MM.1S (cell line): ENCODE results near the gene OR10G8.

Source experiments
- CTCF ChIP-seq: fragments of 300-600 bp; sonication (generic); IDR thresholded peaks from 2 replicates; pipeline ENCODE4 v1.5.1; 2016; ENCODE audit warnings: antibody characterized with exemption, low read length, mixed read lengths
- EZH2 ChIP-seq: fragments of 300-600 bp; sonication (generic); optimal IDR thresholded peaks from 2 replicates; pipeline ENCODE3; 2017; ENCODE audit warnings: low read depth, mild to moderate bottlenecking, antibody characterized with exemption, low read length, mixed read lengths

- TF ChIP-seq CTCF (no peak), EZH2 (no peak)
These were observed 53.2 kb downstream of the OR10G8 start for GRCh38 chr11:124079631-124080326.
